Activated T-cell treated with anti-CD3 and anti-CD28 coated beads, Interleukin-2, amount 50 U/mL, for 72 hours (primary cell): ENCODE measurements around the gene SULT1C2. TPM values are rescaled to one million over a fixed set of nuclear protein-coding genes. Genes with fewer than 3 reads are reported as not detected.
"Not testable (repeated sequence)": the region's sequence is repeated elsewhere in the genome, so short reads cannot be mapped to it uniquely, and the experiment has no call there.

Experiments
- ATAC-seq, 2 donors: fragments of 150-1000 bp; cut with Tn5 transposase; replicated peaks in 1 of 2; 2 replicates each; pipeline ENCODE4 v1.10.0; 2021; ENCODE audit warnings: moderate library complexity in 2 of 2, mild to moderate bottlenecking in 1 of 2
- DNase-seq, 2 donors: peaks; one replicate each; pipeline ENCODE4 v3.0.0; 2021 to 2022; ENCODE audit warnings: mixed read lengths in 1 of 2
- H3K27ac Mint-ChIP-seq: one replicate; pipeline ENCODE4 v1.8.0; 2022; ENCODE audit warnings: mild to moderate bottlenecking, moderate library complexity, mixed read lengths
- H3K27me3 Mint-ChIP-seq: one replicate; pipeline ENCODE4 v1.8.0; 2022; ENCODE audit warnings: low read depth, mixed read lengths
- H3K36me3 Mint-ChIP-seq, 2 donors: one replicate each; pipeline ENCODE4 v1.8.0; 2022; ENCODE audit warnings: mixed read lengths in 2 of 2, mild to moderate bottlenecking in 1 of 2; ENCODE audit not compliant: insufficient read depth in 2 of 2
- H3K4me1 Mint-ChIP-seq: one replicate; pipeline ENCODE4 v1.8.0; 2022; ENCODE audit warnings: low read depth, mixed read lengths
- H3K4me3 Mint-ChIP-seq, 2 donors: one replicate each; pipeline ENCODE4 v1.8.0; 2022; ENCODE audit warnings: mild to moderate bottlenecking in 2 of 2, mixed read lengths in 2 of 2, moderate library complexity in 2 of 2
- H3K9me3 Mint-ChIP-seq, 2 donors: one replicate each; pipeline ENCODE4 v1.8.0; 2022; ENCODE audit warnings: mixed read lengths in 2 of 2
- total RNA-seq, 2 donors: library from RNA; stranded (reverse); gene quantifications; one replicate each; pipeline ENCODE4 v1.2.3, GENCODE V29; 2022

Gene SULT1C2
- total RNA-seq, 2 donors from 2014 or later, result not detected

- no peaks in the 10 kb centered on the region for H3K4me1 Mint-ChIP-seq
- no peak overlapping the region for H3K4me3 Mint-ChIP-seq
- no peaks in the 10 kb centered on the region for H3K9me3 Mint-ChIP-seq
Observed at GRCh38 chr2:108346827-108347226, 58.1 kb downstream of the SULT1C2 start.

GRCh38 chr2:108347786-108348185, 59.1 kb downstream of the SULT1C2 start:
- ATAC-seq, result no peak

More at GRCh38 chr2:108346827-108347226, 58.1 kb downstream of the SULT1C2 start:
- no peak for ATAC-seq
- no peak for DNase-seq
- H3K36me3 Mint-ChIP-seq, result no peaks in the 10 kb centered on the region
- no peak overlapping the region for H3K27ac Mint-ChIP-seq
- peaks cover 18% of the 10 kb centered on the region for H3K27me3 Mint-ChIP-seq

GRCh38 chr2:108348816-108349570, 60.3 kb downstream of the SULT1C2 start:
- H3K4me3 Mint-ChIP-seq, result no peak overlapping the region
- no peak for DNase-seq
- no peaks in the 10 kb centered on the region for H3K36me3 Mint-ChIP-seq
- peaks cover 3% of the 10 kb centered on the region for H3K27me3 Mint-ChIP-seq
- no peak for ATAC-seq
- H3K4me1 Mint-ChIP-seq, result no peaks in the 10 kb centered on the region
- H3K27ac Mint-ChIP-seq, result no peak overlapping the region
- H3K9me3 Mint-ChIP-seq, result no peaks in the 10 kb centered on the region

More at GRCh38 chr2:108347786-108348185, 59.1 kb downstream of the SULT1C2 start:
- no peak for DNase-seq
- Mint-ChIP-seq H3K27me3 (peaks cover 13% of the 10 kb centered on the region), H3K36me3 (no peaks in the 10 kb centered on the region), H3K4me3 (no peak overlapping the region), H3K4me1 (no peaks in the 10 kb centered on the region), H3K9me3 (no peaks in the 10 kb centered on the region), H3K27ac (no peak overlapping the region)

GRCh38 chr2:108349571-108349928, 60.9 kb downstream of the SULT1C2 start:
- H3K4me1 Mint-ChIP-seq, result no peaks in the 10 kb centered on the region
- ATAC-seq (no peak), DNase-seq (no peak)
- no peaks in the 10 kb centered on the region for H3K9me3 Mint-ChIP-seq
- H3K4me3 Mint-ChIP-seq, result no peak overlapping the region
- H3K27me3 Mint-ChIP-seq, result no peaks in the 10 kb centered on the region
- H3K36me3 Mint-ChIP-seq, result no peaks in the 10 kb centered on the region
- H3K27ac Mint-ChIP-seq, result no peak overlapping the region

GRCh38 chr2:108351889-108352288, 63.2 kb downstream of the SULT1C2 start:
- no peak overlapping the region for H3K27ac Mint-ChIP-seq
- no peak for ATAC-seq
- H3K36me3 Mint-ChIP-seq, result no peaks in the 10 kb centered on the region
- H3K27me3 Mint-ChIP-seq, result no peaks in the 10 kb centered on the region
- no peak overlapping the region for H3K4me3 Mint-ChIP-seq
- DNase-seq, result no peak
- no peaks in the 10 kb centered on the region for H3K9me3 Mint-ChIP-seq
- no peaks in the 10 kb centered on the region for H3K4me1 Mint-ChIP-seq

- DNase-seq (no peak), ATAC-seq (no peak)
- Mint-ChIP-seq H3K27me3 (peaks cover 7% of the 10 kb centered on the region), H3K9me3 (no peaks in the 10 kb centered on the region), H3K36me3 (no peaks in the 10 kb centered on the region), H3K4me1 (no peaks in the 10 kb centered on the region), H3K27ac (no peak overlapping the region), H3K4me3 (no peak overlapping the region)
Observed at GRCh38 chr2:108354136-108354535, 65.4 kb downstream of the SULT1C2 start.

- DNase-seq (no peak), ATAC-seq (no peak)
- H3K9me3 Mint-ChIP-seq, result no peaks in the 10 kb centered on the region
Observed at GRCh38 chr2:108355906-108356734, 67.4 kb downstream of the SULT1C2 start.

GRCh38 chr2:108359336-108359735, 70.6 kb downstream of the SULT1C2 start:
- not testable (repeated sequence) for H3K27ac Mint-ChIP-seq, H3K4me3 Mint-ChIP-seq, H3K36me3 Mint-ChIP-seq, H3K4me1 Mint-ChIP-seq, DNase-seq, ATAC-seq, H3K9me3 Mint-ChIP-seq
- peaks cover 33% of the 10 kb centered on the region for H3K27me3 Mint-ChIP-seq

More at GRCh38 chr2:108355906-108356734, 67.4 kb downstream of the SULT1C2 start:
- Mint-ChIP-seq H3K4me3 (no peak overlapping the region), H3K36me3 (no peaks in the 10 kb centered on the region), H3K27me3 (peaks cover 25% of the 10 kb centered on the region), H3K27ac (no peak overlapping the region), H3K4me1 (no peaks in the 10 kb centered on the region)

Other genes starting within 250 kb of the SULT1C2 start
- not detected for gene SULT1C3, start 48.9 kb upstream of the SULT1C2 start, total RNA-seq
- not detected for gene SULT1C4, start 89.1 kb downstream of the SULT1C2 start, total RNA-seq
- gene GCC2, start 160.3 kb downstream of the SULT1C2 start, total RNA-seq, result 10 to 100 TPM; 65.5 to 68.7 TPM
- gene LIMS1, start 245.6 kb downstream of the SULT1C2 start, total RNA-seq, result 100 to 1,000 TPM; 104 to 122 TPM